ENCODE measurements around the gene NFAT5.

DNA sequence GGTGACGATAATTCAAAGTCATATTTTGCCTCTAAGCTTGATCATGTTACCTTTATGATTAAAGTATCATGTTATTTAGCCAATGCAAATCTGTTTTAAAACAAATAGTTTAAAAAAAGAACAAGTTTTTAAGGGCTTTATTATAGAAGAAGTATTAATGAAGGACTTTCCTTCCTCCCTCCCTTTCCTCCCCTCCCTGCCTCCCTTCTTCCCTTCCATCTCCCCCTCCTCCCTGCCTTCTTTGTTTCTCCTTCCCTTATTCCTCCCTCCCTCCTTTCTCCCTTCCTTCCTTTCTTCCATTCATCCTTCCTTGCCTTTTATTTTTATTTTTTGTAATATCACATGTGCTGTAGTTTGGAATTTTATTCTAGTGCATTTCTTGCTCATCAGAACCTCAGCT is 134.1 kb downstream of the NFAT5 start:
- TF ChIP-seq, protein P1, sequence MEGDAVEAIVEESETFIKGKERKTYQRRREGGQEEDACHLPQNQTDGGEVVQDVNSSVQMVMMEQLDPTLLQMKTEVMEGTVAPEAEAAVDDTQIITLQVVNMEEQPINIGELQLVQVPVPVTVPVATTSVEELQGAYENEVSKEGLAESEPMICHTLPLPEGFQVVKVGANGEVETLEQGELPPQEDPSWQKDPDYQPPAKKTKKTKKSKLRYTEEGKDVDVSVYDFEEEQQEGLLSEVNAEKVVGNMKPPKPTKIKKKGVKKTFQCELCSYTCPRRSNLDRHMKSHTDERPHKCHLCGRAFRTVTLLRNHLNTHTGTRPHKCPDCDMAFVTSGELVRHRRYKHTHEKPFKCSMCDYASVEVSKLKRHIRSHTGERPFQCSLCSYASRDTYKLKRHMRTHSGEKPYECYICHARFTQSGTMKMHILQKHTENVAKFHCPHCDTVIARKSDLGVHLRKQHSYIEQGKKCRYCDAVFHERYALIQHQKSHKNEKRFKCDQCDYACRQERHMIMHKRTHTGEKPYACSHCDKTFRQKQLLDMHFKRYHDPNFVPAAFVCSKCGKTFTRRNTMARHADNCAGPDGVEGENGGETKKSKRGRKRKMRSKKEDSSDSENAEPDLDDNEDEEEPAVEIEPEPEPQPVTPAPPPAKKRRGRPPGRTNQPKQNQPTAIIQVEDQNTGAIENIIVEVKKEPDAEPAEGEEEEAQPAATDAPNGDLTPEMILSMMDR (IDR thresholded peaks at IDR 0.05): no peak
- TF ChIP-seq POLR2A (IDR thresholded peaks at IDR 0.05): no peak
